Astrocyte (in vitro differentiated cells and primary cell): ENCODE results near the gene PRKD2.

ENCODE experiments used
- CTCF ChIP-seq: IDR thresholded peaks from 2 replicates; pipeline ENCODE4 v1.5.1; 2011; ENCODE audit warnings: low read depth, mild to moderate bottlenecking, inconsistent platforms, low read length, moderate library complexity; ENCODE audit not compliant: insufficient read depth
- EZH2 ChIP-seq: IDR thresholded peaks from 2 replicates; pipeline ENCODE4 v1.6.1; 2012; ENCODE audit warnings: mild to moderate bottlenecking, low read length, inconsistent platforms; ENCODE audit not compliant: insufficient read depth

DNA sequence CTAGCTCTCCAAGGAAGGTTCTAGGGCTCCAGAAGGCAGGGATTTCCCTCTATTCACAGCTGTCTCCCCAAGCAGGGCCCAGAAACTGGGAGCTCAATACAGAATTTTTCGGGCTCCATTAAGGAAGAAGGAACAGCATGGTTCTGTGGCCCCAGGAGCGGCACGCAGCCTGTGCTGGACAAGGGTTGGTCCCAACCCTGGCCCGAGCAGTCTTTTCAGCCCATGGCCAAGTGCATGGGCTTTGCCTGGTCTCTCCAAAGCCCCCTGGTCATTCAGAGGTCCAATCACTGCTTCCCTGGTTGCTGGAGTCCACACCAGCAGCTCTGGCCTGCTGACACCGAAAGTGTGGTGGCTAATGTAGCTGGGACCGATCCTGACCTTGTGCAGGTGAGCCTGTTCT lies 6.6 kb upstream of the PRKD2 start:
- TF ChIP-seq CTCF (no peak), EZH2 (no peak)
